Mesodermal cell (in vitro differentiated cells): ENCODE results near the gene GPER1.

Source experiments
- H3K27ac ChIP-seq: 2 replicates; pipeline ENCODE4 v1.7.0; 2013; ENCODE audit warnings: mild to moderate bottlenecking, low read depth, low read length, moderate library complexity; ENCODE audit not compliant: severe bottlenecking
- H3K36me3 ChIP-seq: 2 replicates; pipeline ENCODE4 v1.7.1; 2013; ENCODE audit warnings: mild to moderate bottlenecking, low read length, moderate library complexity; ENCODE audit not compliant: control insufficient read depth, insufficient read depth
- H3K4me1 ChIP-seq: one replicate; pipeline ENCODE4 v1.7.1; 2013; ENCODE audit warnings: mild to moderate bottlenecking, low read length; ENCODE audit not compliant: insufficient read depth, control insufficient read depth, poor library complexity, severe bottlenecking
- H3K4me3 ChIP-seq: 2 replicates; pipeline ENCODE4 v1.7.0; 2013; ENCODE audit warnings: low read length, control low read depth, mild to moderate bottlenecking; ENCODE audit not compliant: insufficient read depth, poor library complexity, severe bottlenecking; ENCODE audit errors: extremely low read depth
- H3K9me3 ChIP-seq: 2 replicates; pipeline ENCODE4 v1.7.1; 2013; ENCODE audit warnings: mild to moderate bottlenecking, low read length, moderate library complexity; ENCODE audit not compliant: control insufficient read depth
- WGBS, 2 experiments: methylation state at CpG; one replicate each; pipeline ENCODE4 v1.1.5; 2013; ENCODE audit warnings: missing lambda C conversion rate in 2 of 2; ENCODE audit not compliant: insufficient coverage in 2 of 2; 5-methylcytosine and 5-hydroxymethylcytosine counted together

Gene GPER1

DNA sequence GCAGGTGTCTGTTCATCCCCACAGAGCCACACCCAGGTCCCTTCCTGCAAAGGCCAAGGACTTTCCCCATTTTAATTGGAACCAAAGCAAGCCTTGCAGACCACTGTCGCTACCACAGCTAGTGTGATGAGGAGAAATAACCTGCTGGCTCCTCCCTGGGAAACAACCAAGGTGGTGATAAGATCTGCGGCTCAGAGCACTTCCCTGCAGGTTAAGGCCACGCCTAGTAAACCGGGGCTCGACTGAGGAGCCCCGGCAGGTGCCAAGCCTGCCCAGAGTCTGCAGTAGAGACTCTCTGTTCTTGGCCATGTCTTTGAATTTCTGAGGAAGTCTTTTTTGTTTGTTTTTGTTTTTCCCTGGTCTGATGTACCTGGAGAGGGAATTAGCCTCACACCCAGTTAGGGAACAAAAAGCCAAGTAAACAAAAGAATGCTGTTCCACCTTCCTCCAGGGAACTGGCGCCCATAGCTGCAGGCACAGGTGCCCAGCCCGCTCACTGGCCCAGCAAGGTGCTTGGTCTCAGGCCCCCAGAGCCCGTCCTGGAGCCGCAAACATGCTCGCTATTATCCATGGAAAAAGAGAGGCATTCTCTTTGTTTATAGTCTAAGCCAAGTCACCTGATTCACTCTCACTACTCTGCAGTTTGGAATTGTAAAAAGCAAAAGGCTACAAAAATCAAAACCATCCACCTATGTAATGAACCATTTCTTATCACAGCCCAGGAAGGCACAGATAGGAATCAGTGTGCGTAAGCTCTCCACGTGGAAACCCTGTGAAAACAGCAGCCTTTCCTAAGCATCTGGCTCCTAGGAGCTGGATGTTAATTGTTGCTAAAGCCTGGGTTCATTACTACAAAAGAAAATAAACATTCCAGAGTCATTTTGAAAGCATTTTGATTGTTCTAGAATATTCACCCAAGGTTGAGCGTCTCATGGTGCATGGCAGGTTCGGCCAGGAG is 40.9 kb upstream of the GPER1 start:
- H3K4me1 ChIP-seq: peaks cover 20% of the 10 kb centered on the region
- WGBS, 2 experiments: 89 to 92% methylated on average over 13 of the region's 15 CpGs
- no peak overlapping the region for H3K4me3 ChIP-seq
- no peaks in the 10 kb centered on the region for H3K36me3 ChIP-seq
- no peaks in the 10 kb centered on the region for H3K9me3 ChIP-seq
- no peak overlapping the region for H3K27ac ChIP-seq

DNA sequence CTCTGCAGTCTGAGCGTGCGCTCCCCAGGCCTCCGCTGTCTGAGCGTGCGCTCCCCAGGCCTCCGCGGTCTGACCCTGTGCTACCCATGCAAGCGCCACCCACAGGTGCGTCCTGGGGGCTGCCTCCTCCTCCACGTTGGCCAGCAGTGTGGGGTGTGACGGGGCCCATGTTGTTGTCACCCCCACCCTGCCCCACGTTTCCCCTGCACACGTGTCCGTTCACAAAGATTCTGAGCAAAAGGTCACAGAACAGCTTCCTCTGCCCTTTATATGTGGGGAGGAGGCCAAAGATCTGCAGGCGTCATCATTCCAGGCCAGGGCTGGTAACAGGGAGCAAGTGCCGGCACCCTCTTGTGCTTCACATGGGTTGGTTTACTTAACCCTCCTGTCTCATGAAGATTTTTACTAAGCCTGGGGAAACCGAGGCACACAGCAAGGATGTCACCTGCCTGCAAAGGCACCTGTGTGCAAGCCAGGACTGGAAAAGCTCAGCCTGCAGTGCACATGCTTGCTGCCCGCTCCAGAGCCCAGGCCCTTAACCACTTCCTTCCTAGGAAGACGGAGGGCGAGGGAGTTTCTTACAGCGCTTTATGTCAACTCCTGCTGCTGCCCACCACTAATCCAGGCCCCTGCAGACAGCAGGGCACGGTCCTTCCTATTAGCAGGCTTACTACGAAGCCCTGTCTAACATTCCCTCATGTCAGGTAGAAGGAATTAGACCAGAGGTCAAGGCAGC is 38.7 kb upstream of the GPER1 start:
- Histone ChIP-seq H3K36me3 (no peaks in the 10 kb centered on the region), H3K4me3 (no peak overlapping the region), H3K27ac (no peak overlapping the region), H3K9me3 (no peaks in the 10 kb centered on the region), H3K4me1 (peaks cover 16% of the 10 kb centered on the region)
- 93 to 96% methylated on average over 18 to 19 of the region's 23 CpGs for WGBS, 2 experiments

DNA sequence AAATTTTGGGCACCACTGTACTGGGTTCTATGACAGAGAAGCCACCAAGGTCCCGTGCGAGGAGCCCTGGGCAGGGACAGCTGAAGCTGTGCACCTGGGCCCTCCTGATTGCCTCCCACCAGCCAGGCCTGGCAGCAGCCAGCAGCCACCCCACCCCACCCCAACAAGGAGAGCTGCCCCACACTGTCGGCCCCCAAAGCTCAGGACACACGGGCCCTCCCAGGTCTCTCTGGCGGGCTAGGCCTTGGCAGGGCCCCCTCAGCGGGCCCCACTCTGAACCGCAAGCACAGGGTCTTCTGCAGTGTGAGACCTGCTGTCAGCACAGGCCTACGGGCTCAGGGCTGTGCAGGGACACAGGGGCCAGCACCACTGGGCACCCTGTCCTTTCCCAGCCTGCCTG is 38.1 kb upstream of the GPER1 start:
- H3K36me3 ChIP-seq: no peaks in the 10 kb centered on the region
- no peak overlapping the region for H3K4me3 ChIP-seq
- peaks cover 19% of the 10 kb centered on the region for H3K4me1 ChIP-seq
- H3K27ac ChIP-seq: no peak overlapping the region
- WGBS, 2 experiments: 90 to 95% methylated on average over 8 of the region's 8 CpGs
- no peaks in the 10 kb centered on the region for H3K9me3 ChIP-seq

DNA sequence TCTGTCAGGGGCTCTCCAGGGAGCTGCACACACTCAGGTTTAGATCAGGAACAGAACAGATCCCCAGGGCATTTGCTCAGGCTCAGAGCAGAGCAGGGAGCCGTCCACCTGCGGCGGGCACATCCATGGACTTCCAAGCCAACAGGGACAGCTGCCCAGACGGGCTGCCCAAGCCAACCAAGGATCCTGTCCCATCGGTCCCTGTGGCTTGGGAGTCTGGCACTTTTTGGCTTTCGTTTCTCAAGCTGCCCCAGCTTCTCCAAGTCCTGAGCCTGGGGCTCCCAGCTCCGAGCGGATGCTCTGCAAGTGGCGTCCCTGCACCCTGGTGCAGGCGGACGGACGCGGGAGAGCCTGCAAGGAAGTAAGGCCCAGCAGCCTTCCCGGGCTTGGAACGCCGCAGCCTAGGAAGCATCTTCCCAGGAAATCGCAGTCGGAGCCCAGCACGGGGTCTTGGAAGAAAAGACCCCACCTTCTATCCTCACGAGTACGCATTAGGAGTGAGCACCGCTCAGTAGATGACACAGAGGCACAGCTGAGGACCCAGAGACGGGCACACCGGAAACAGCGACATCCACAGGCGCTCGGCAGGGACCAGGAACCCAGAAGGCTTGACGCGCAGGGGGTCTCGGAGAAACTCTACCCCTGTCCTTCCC is 37.5 kb upstream of the GPER1 start:
- WGBS, 2 experiments: 94% methylated on average over 25 to 30 of the region's 30 CpGs
- Histone ChIP-seq H3K36me3 (no peaks in the 10 kb centered on the region), H3K4me3 (no peak overlapping the region), H3K27ac (no peak overlapping the region), H3K4me1 (peaks cover 14% of the 10 kb centered on the region), H3K9me3 (no peaks in the 10 kb centered on the region)

DNA sequence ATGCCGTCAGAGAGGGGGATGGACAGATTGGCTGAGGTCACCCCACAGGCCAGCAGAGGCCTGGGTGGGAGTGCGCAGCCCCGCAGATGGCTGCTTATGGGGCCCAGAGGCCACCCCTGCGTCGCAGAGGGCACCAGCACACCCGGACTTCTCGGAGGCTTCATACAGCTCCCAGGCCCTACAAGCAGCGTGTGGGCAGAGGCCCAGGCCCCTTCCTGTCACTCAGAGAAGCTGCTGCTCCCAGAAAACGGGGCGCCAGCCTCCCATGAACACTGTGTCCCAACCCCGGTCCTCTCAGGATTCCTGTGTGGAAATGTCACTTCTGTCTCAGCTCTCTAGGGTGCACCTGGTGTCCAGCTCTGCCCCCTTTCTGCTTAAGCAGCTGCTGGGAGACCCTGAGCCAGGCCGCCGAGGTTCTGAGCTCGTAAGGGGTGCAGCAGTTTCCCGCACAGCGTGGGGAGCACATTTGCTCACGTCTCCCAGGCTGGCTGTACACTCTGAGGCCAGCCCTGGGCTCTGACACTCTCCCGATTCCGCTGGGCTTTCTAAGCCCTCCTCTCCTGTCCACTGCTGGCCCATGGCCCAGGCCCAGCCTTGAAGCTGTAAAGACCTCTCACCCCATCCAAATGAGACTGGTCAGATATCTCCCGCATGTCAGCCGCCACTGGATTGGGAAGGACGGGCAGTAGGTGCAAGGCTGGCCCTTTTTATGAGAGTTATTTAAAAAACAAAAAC is 36.8 kb upstream of the GPER1 start:
- Histone ChIP-seq H3K4me1 (peaks cover 13% of the 10 kb centered on the region), H3K36me3 (no peaks in the 10 kb centered on the region), H3K27ac (no peak overlapping the region), H3K9me3 (no peaks in the 10 kb centered on the region), H3K4me3 (no peak overlapping the region)
- WGBS, 2 experiments: 93 to 94% methylated on average over 20 to 21 of the region's 22 CpGs

DNA sequence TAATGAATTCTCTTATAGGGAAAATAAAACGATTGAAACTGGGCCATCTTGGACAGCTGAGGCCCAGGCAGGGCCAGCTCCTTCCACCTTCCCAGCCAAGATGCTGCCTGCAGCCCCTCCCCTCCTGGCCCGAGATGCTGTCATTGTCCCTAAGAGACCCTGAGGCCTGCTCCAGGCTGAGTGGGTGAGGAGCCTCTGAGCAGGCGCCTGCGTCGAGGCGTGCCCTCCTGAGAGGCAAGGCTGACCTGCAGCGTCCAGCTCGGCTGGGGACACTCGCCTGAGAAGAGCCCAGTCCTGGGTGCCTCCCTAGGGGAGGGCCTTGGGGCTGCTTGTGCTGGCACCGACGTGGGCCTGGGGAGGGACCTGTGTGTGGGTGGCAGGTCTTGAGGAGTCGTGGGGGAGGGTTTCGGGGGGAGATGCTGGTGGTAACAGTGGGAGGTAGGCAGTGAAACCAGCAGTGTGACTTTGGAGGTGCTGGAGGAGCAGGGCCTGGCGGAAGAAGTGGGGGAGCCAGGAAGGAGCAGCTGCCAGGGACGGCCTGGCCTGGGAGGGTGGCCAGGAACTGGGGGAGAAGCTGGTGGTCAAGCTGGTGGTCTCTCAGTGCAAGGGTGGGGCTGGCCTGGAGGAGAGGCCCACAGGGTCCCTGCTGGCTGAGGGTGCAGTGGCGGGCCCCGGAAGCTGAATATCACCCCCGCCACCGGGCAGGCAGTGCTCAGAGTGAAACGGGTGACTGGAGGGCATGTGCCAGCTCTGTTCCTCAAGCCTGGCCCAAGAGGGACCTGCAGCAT is 35.7 kb upstream of the GPER1 start:
- 86 to 93% methylated on average over 10 to 19 of the region's 20 CpGs for WGBS, 2 experiments
- Histone ChIP-seq H3K4me3 (no peak overlapping the region), H3K36me3 (no peaks in the 10 kb centered on the region), H3K4me1 (peaks cover 10% of the 10 kb centered on the region), H3K27ac (no peak overlapping the region), H3K9me3 (no peaks in the 10 kb centered on the region)

- Histone ChIP-seq H3K36me3 (no peaks in the 10 kb centered on the region), H3K27ac (no peak overlapping the region)
- 67 to 72% methylated on average over 13 to 16 of the region's 17 CpGs for WGBS, 2 experiments
Observed at GRCh38 chr7:1053002-1053411, 34.9 kb upstream of the GPER1 start.

DNA sequence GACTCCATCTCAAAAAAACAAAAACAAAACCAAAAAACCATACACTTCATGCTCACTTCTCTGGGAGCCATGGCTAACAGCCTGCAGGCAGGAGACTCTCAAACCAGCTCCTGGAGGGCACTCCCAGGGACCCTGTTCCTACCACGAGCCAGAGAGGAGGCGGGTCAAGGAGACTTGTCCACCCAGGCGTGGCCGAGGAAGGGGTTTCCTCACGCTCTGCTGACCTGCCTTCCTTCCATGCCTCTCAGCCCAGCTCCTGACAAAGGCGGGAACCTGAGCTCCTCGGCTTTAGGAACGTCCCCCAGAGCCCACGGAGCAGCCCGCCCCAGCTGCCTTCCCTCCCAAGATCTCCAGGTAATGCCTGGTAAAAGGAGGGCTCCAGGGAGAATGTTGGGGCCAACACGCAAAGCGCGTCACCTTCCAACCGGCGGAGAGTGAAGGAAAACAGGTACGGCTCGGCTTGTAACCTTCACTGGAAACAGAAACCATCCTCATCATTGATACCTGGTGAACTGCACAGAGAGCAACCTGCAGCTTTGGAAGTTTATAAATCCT is 34.0 kb upstream of the GPER1 start:
- H3K4me1 ChIP-seq: peaks cover 8% of the 10 kb centered on the region
- H3K9me3 ChIP-seq: no peaks in the 10 kb centered on the region
- WGBS, 2 experiments: 90 to 97% methylated on average over 14 to 17 of the region's 17 CpGs
- H3K27ac ChIP-seq: no peak overlapping the region
- H3K4me3 ChIP-seq: no peak overlapping the region
- H3K36me3 ChIP-seq: no peaks in the 10 kb centered on the region

More at GRCh38 chr7:1053002-1053411, 34.9 kb upstream of the GPER1 start:
- Histone ChIP-seq H3K4me3 (no peak overlapping the region), H3K9me3 (no peaks in the 10 kb centered on the region), H3K4me1 (peaks cover 8% of the 10 kb centered on the region)

- H3K27ac ChIP-seq: no peak overlapping the region
- 88% methylated on average over 25 of the region's 25 CpGs for WGBS, 2 experiments
Observed at GRCh38 chr7:1054438-1054837, 33.5 kb upstream of the GPER1 start.

More at GRCh38 chr7:1054438-1054837, 33.5 kb upstream of the GPER1 start:
- Histone ChIP-seq H3K36me3 (no peaks in the 10 kb centered on the region), H3K9me3 (no peaks in the 10 kb centered on the region), H3K4me3 (no peak overlapping the region), H3K4me1 (peaks cover 8% of the 10 kb centered on the region)
